ENCODE results near the gene SLC25A24.

DNA sequence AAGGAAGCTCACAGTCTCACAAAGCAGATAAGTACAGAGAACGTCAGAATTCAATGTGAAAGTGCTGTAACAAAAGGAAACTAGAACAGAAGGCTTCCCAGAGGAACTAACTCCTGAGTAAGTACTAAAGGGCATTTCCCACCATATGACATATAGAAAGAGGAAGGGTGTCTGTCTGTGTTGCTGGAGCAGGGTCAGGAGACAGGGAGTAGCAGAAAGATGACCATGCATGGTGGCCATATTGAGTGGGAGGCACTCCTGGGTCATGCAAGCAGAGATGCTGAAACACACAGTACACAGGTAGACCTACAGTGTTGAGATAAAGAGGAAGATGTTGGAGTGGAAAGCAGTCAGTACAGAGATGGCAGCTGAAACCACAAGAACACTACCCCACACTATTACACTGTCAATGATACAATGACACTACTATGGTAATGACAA is 47.3 kb downstream of the SLC25A24 start:
- TF ChIP-seq, protein P1, sequence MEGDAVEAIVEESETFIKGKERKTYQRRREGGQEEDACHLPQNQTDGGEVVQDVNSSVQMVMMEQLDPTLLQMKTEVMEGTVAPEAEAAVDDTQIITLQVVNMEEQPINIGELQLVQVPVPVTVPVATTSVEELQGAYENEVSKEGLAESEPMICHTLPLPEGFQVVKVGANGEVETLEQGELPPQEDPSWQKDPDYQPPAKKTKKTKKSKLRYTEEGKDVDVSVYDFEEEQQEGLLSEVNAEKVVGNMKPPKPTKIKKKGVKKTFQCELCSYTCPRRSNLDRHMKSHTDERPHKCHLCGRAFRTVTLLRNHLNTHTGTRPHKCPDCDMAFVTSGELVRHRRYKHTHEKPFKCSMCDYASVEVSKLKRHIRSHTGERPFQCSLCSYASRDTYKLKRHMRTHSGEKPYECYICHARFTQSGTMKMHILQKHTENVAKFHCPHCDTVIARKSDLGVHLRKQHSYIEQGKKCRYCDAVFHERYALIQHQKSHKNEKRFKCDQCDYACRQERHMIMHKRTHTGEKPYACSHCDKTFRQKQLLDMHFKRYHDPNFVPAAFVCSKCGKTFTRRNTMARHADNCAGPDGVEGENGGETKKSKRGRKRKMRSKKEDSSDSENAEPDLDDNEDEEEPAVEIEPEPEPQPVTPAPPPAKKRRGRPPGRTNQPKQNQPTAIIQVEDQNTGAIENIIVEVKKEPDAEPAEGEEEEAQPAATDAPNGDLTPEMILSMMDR (IDR thresholded peaks at IDR 0.05; ENCODE audit: low read depth, low read length, poor library complexity, severe bottlenecking): no peak
- no peak for TF ChIP-seq EZH2phosphoT487 (IDR thresholded peaks at IDR 0.05; ENCODE audit: borderline replicate concordance, low read length)

Measured in DOHH2 (cell line).